B cell (primary cell): ENCODE results near the gene GRK1. TPM values are rescaled to one million over a fixed set of nuclear protein-coding genes. Genes with fewer than 3 reads are reported as not detected.

ENCODE experiments used
- ATAC-seq: fragments of 200-7000 bp; cut with Tn5 transposase; one replicate; pipeline ENCODE4 v1.10.0; 2021; ENCODE audit warnings: low read depth, mild to moderate bottlenecking, moderate number of reproducible peaks, moderate library complexity
- CTCF ChIA-PET: fragments of 350-600 bp; sonication (Branson Sonifier 250); formaldehyde crosslinking; loops from one replicate; lab custom pipeline; 2021; ENCODE audit warnings: antibody characterized with exemption, inconsistent platforms; lab: Charles Lee
- POLR2A ChIA-PET: fragments of 350-600 bp; sonication (Branson Sonifier 250); formaldehyde crosslinking; loops from one replicate; lab custom pipeline; 2021; ENCODE audit warnings: antibody characterized with exemption; lab: Charles Lee
- DNase-seq: peaks from one replicate; pipeline ENCODE4 v3.0.0; 2013
- H2AFZ ChIP-seq: 2 replicates; pipeline ENCODE4 v1.6.1; 2012; ENCODE audit warnings: mild to moderate bottlenecking, low read depth, low read length; ENCODE audit not compliant: insufficient read depth, poor library complexity, severe bottlenecking
- H3K27ac ChIP-seq, 2 donors: 1 replicate in 1 of 2; 2 replicates in 1 of 2; pipeline ENCODE4 v1.5.1; 2012 to 2013; ENCODE audit warnings: low read length in 2 of 2, mild to moderate bottlenecking in 2 of 2, moderate library complexity in 1 of 2
- H3K27me3 ChIP-seq, 4 experiments: fragments of 200-600 bp in 1 of 4; sonication (generic) in 1 of 4; replicated peaks in 1 of 4; 1 replicate in 2 of 4; 2 replicates in 2 of 4; pipeline versions ENCODE4 v1.6.1 to v1.7.0; 2013 to 2016; ENCODE audit warnings: low read length in 3 of 4, mild to moderate bottlenecking in 2 of 4, mixed read lengths in 1 of 4, moderate library complexity in 1 of 4; ENCODE audit not compliant: insufficient read depth in 4 of 4, control insufficient read depth in 3 of 4; ENCODE audit errors: control extremely low read depth in 1 of 4
- H3K36me3 ChIP-seq, 2 experiments: replicated peaks in 1 of 2; 1 replicate in 1 of 2; 2 replicates in 1 of 2; pipeline versions ENCODE4 v1.6.1 to v1.7.1; 2013; ENCODE audit warnings: low read length in 1 of 2; ENCODE audit not compliant: insufficient read depth in 2 of 2, control insufficient read depth in 1 of 2; ENCODE audit errors: control extremely low read depth in 1 of 2, extremely low read depth in 1 of 2
- H3K4me1 ChIP-seq, 2 donors: fragments of 200-600 bp in 1 of 2; sonication (generic) in 1 of 2; 1 replicate in 1 of 2; 2 replicates in 1 of 2; pipeline versions ENCODE4 v1.5.1 to v1.6.1; 2013 to 2017; ENCODE audit warnings: low read length in 2 of 2; ENCODE audit not compliant: control insufficient read depth in 2 of 2, insufficient read depth in 2 of 2
- H3K4me2 ChIP-seq: replicated peaks from 2 replicates; pipeline ENCODE3; 2012; ENCODE audit warnings: mild to moderate bottlenecking, low read depth, low read length; ENCODE audit not compliant: poor library complexity, severe bottlenecking
- H3K4me3 ChIP-seq, 5 experiments: fragments of 200-600 bp in 1 of 5; sonication (generic) in 1 of 5; 1 replicate in 3 of 5; 2 replicates in 2 of 5; pipeline versions ENCODE4 v1.5.1 to v1.7.0; 2011 to 2016; ENCODE audit warnings: low read length in 4 of 5, mild to moderate bottlenecking in 4 of 5, low read depth in 2 of 5, control low read depth in 1 of 5, moderate library complexity in 1 of 5; ENCODE audit not compliant: insufficient read depth in 1 of 5; ENCODE audit errors: control extremely low read depth in 1 of 5, extremely low read depth in 1 of 5
- H3K79me2 ChIP-seq: fragments of 200-600 bp; sonication (generic); one replicate; pipeline ENCODE4 v1.6.0; 2016; ENCODE audit warnings: low read length; ENCODE audit not compliant: control insufficient read depth, insufficient read depth
- H3K9ac ChIP-seq: fragments of 200-600 bp; sonication (generic); 2 replicates; pipeline ENCODE4 v1.6.1; 2017; ENCODE audit warnings: mild to moderate bottlenecking, low read length, moderate library complexity
- H3K9me3 ChIP-seq, 3 donors: one replicate each; pipeline versions ENCODE4 v1.6.1 to v1.7.1; 2013; ENCODE audit warnings: low read length in 2 of 3; ENCODE audit not compliant: control insufficient read depth in 2 of 3, insufficient read depth in 1 of 3; ENCODE audit errors: control extremely low read depth in 1 of 3
- H4K20me1 ChIP-seq: 2 replicates; pipeline ENCODE4 v1.6.0; 2012; ENCODE audit warnings: mild to moderate bottlenecking, low read length; ENCODE audit not compliant: insufficient read depth, control insufficient read depth, poor library complexity, severe bottlenecking
- H3K27ac Mint-ChIP-seq: one replicate; pipeline ENCODE4 v1.8.0; 2021; ENCODE audit warnings: mixed read lengths
- H3K27me3 Mint-ChIP-seq: one replicate; pipeline ENCODE4 v1.8.0; 2021; ENCODE audit warnings: mixed read lengths
- H3K4me1 Mint-ChIP-seq: one replicate; pipeline ENCODE4 v1.8.0; 2021; ENCODE audit warnings: mixed read lengths
- H3K4me3 Mint-ChIP-seq: one replicate; pipeline ENCODE4 v1.8.0; 2021; ENCODE audit warnings: mixed read lengths
- H3K9me3 Mint-ChIP-seq: one replicate; pipeline ENCODE4 v1.8.0; 2022; ENCODE audit warnings: mixed read lengths; ENCODE audit not compliant: insufficient read depth
- CTCF ChIP-seq: fragments of 200-600 bp; IDR thresholded peaks from one replicate; pipeline ENCODE4 v1.8.0; 2022; ENCODE audit warnings: antibody characterized with exemption, mild to moderate bottlenecking
- EZH2 ChIP-seq: IDR thresholded peaks from 2 replicates; pipeline ENCODE4 v1.6.1; 2012; ENCODE audit warnings: borderline replicate concordance, low read depth, mild to moderate bottlenecking, moderate library complexity, low read length; ENCODE audit not compliant: insufficient read depth, poor library complexity, severe bottlenecking
- WGBS: methylation state at CpG from one replicate; pipeline ENCODE4 v1.1.5; 2013; ENCODE audit warnings: missing lambda C conversion rate; ENCODE audit not compliant: insufficient coverage; 5-methylcytosine and 5-hydroxymethylcytosine counted together
- intact Hi-C: fragments of 100-400 bp; cut with micrococcal nuclease; formaldehyde crosslinking; loops from one replicate; pipeline ENCODE4 v1.10.0; 2022
- polyA plus RNA-seq: library from polyadenylated mRNA; depleted of rRNA; stranded (reverse); fragments of >200 nt; gene quantifications from 2 replicates; pipeline ENCODE4 v1.2.3, GENCODE V29; 2012
- total RNA-seq, 2 donors: library from RNA; stranded (reverse); fragments of 120-200 nt in 1 of 2; gene quantifications; 1 replicate in 1 of 2; 2 replicates in 1 of 2; pipeline versions ENCODE4 v1.2.3 to v1.2.4, GENCODE V29; 2013 to 2022

The GRK1 gene
- total and polyA plus RNA-seq, 2 donors (not counting 1 experiment from before 2014, with no cell fraction given) = not detected

- no peak overlapping the region for H3K27ac ChIP-seq
- intact Hi-C loops = no loop called here
- H2AFZ ChIP-seq = peak overlapping the region; percentile 51
- peaks cover 0 to 6% (median 0%) of the 10 kb centered on the region in 4 experiments for H3K27me3 ChIP-seq
- no peaks in the 10 kb centered on the region for H4K20me1 ChIP-seq
- DNase-seq = no peak
- Mint-ChIP-seq H3K9me3 (no peaks in the 10 kb centered on the region), H3K4me3 (peak overlapping the region; percentile 53), H3K27me3 (peaks cover 4% of the 10 kb centered on the region), H3K27ac (peak overlapping the region; percentile 56), H3K4me1 (peaks cover 5% of the 10 kb centered on the region)
- H3K4me3 ChIP-seq = no peak overlapping the region
- WGBS = 50% methylated on average over 29 of the region's 29 CpGs
- no peaks in the 10 kb centered on the region for H3K36me3 ChIP-seq
- H3K4me1 ChIP-seq = peaks cover 5 to 11% of the 10 kb centered on the region in 2 donors
- CTCF ChIA-PET = no interaction called here
- H3K79me2 ChIP-seq = no peaks in the 10 kb centered on the region
- H3K4me2 ChIP-seq = peak overlapping the region; percentile 50
- POLR2A ChIA-PET = no interaction called here
- TF ChIP-seq CTCF = no peak
- TF ChIP-seq EZH2 = no peak
- H3K9me3 ChIP-seq = peaks cover 0 to 36% (median 0%) of the 10 kb centered on the region in 3 donors
- H3K9ac ChIP-seq = no peak overlapping the region
- ATAC-seq = peak; percentile 78
Measured at GRCh38 chr13:113732176-113732960, 65.3 kb downstream of the GRK1 start.
